GM12878 (cell line): ENCODE data around the gene GGACT. TPM values are rescaled to one million over a fixed set of nuclear protein-coding genes. Genes with fewer than 3 reads are reported as not detected.

Experiments
- BCL3 ChIP-seq: IDR thresholded peaks from 2 replicates; pipeline ENCODE4 v1.6.1; 2011; ENCODE audit warnings: borderline replicate concordance, low read depth, mild to moderate bottlenecking, moderate library complexity, low read length; ENCODE audit not compliant: insufficient read depth, poor library complexity, severe bottlenecking
- BMI1 ChIP-seq: fragments of 450-650 bp; IDR thresholded peaks from 2 replicates; pipeline ENCODE4 v1.6.1; 2016; ENCODE audit warnings: mild to moderate bottlenecking, moderate library complexity, borderline replicate concordance
- BRCA1 ChIP-seq: IDR thresholded peaks from 2 replicates; pipeline ENCODE4 v1.6.1; 2011; ENCODE audit warnings: low read depth, low read length, improper control_type of control experiment
- E2F4 ChIP-seq: IDR thresholded peaks from 2 replicates; pipeline ENCODE4 v1.6.1; 2012; ENCODE audit warnings: low read depth, low read length, improper control_type of control experiment
- E2F8 ChIP-seq: fragments of 450-650 bp; IDR thresholded peaks from 2 replicates; pipeline ENCODE4 v1.6.1; 2018; ENCODE audit warnings: mild to moderate bottlenecking, low read depth, moderate library complexity; ENCODE audit not compliant: partially characterized antibody
- EED ChIP-seq: sonication (generic); IDR thresholded peaks from 2 replicates; pipeline ENCODE4 v1.6.1; 2016; ENCODE audit warnings: antibody characterized with exemption, low read depth
- EGR1 ChIP-seq, 2 experiments: IDR thresholded peaks; 1 replicate in 1 of 2; 2 replicates in 1 of 2; pipeline ENCODE4 v1.6.1; 2011 to 2012; ENCODE audit warnings: low read depth in 2 of 2, low read length in 2 of 2, borderline replicate concordance in 1 of 2, mild to moderate bottlenecking in 1 of 2, moderate library complexity in 1 of 2
- HCFC1 ChIP-seq: fragments of 150-350 bp; IDR thresholded peaks from 2 replicates; pipeline ENCODE4 v1.6.1; 2014; ENCODE audit warnings: low read length
- MYC ChIP-seq: IDR thresholded peaks from 2 replicates; pipeline ENCODE4 v1.6.1; 2011; ENCODE audit warnings: mild to moderate bottlenecking, low read length, moderate library complexity, inconsistent platforms; ENCODE audit not compliant: insufficient read depth, insufficient replicate concordance, insufficient read length, severe bottlenecking
- NFYA ChIP-seq: IDR thresholded peaks from 2 replicates; pipeline ENCODE4 v1.6.1; 2011; ENCODE audit warnings: low read depth, mild to moderate bottlenecking, low read length, improper control_type of control experiment, borderline replicate concordance
- PKNOX1 ChIP-seq: fragments of 450-650 bp; IDR thresholded peaks from 2 replicates; pipeline ENCODE4 v1.6.1; 2016; ENCODE audit warnings: mild to moderate bottlenecking
- RAD21 ChIP-seq: IDR thresholded peaks from 2 replicates; pipeline ENCODE4 v1.6.1; 2011; ENCODE audit warnings: mild to moderate bottlenecking, low read depth, low read length, moderate library complexity; ENCODE audit not compliant: insufficient read depth
- RCOR1 ChIP-seq: conservative IDR thresholded peaks from 2 replicates; pipeline ENCODE4 v1.6.1; 2012; ENCODE audit warnings: low read depth, low read length, improper control_type of control experiment
- RELA ChIP-seq: fragments of 450-650 bp; IDR thresholded peaks from 2 replicates; pipeline ENCODE4 v1.8.0; 2014; ENCODE audit warnings: borderline replicate concordance; ENCODE audit not compliant: partially characterized antibody
- SKIL ChIP-seq: fragments of 450-650 bp; IDR thresholded peaks from 2 replicates; pipeline ENCODE4 v1.6.1; 2017; ENCODE audit warnings: mild to moderate bottlenecking, low read depth, inconsistent platforms; ENCODE audit not compliant: poor library complexity, severe bottlenecking
- SMC3 ChIP-seq: IDR thresholded peaks from 2 replicates; pipeline ENCODE4 v1.6.1; 2011; ENCODE audit warnings: low read length, improper control_type of control experiment, borderline replicate concordance
- TARDBP ChIP-seq: IDR thresholded peaks from 2 replicates; pipeline ENCODE4 v1.6.1; 2016; ENCODE audit warnings: borderline replicate concordance
- TCF12 ChIP-seq: IDR thresholded peaks from 2 replicates; pipeline ENCODE4 v1.6.1; 2011; ENCODE audit warnings: low read depth, mild to moderate bottlenecking, low read length
- ZNF274 ChIP-seq: IDR thresholded peaks from one replicate; pipeline ENCODE4 v1.8.0; 2011; ENCODE audit not compliant: insufficient read length, insufficient read depth
- ZNF384 ChIP-seq: IDR thresholded peaks from 2 replicates; pipeline ENCODE4 v1.6.1; 2012; ENCODE audit warnings: low read depth, mild to moderate bottlenecking, low read length, improper control_type of control experiment, borderline replicate concordance
- polyA plus RNA-seq, 11 experiments: library from polyadenylated mRNA; depleted of rRNA in 4 of 11; unstranded in 6 of 11; stranded (reverse) in 5 of 11; fragments of >200 nt; fragmentation: Nextera tagmentation in 4 of 11; fragmentation: Illumina TruSeq in 1 of 11; extraction: Ambion mirVana in 4 of 11; extraction: Trizol in 1 of 11; gene quantifications; 1 replicate in 1 of 11; 2 replicates in 10 of 11; pipeline versions ENCODE4 v1.2.1 to v1.2.3, GENCODE V29; 2011 to 2016; ENCODE audit warnings: inconsistent platforms in 2 of 11, missing spikeins in 2 of 11, low read depth in 1 of 11
- total RNA-seq, 4 experiments: library from RNA; depleted of rRNA in 3 of 4; stranded (reverse); fragments of >200 nt in 3 of 4; fragmentation: Illumina TruSeq in 1 of 4; extraction: Trizol in 1 of 4; gene quantifications; 2 replicates each; pipeline versions ENCODE4 v1.2.1 to v1.2.3, GENCODE V29; 2013 to 2021

The GGACT gene
- total and polyA plus RNA-seq, 10 of the 15 experiments (the other 5 are each of a cell fraction or from before 2014, with no cell fraction given): 0.61 to 8.8 (median 4.2) TPM

- TF ChIP-seq SKIL (no peak), TARDBP (no peak), MYC (no peak), BRCA1 (no peak), ZNF384 (peak; percentile 68; the same call in 1 of the 2 replicates), BCL3 (no peak), RELA (no peak), EED (no peak), PKNOX1 (peak; percentile 76), NFYA (no peak), BMI1 (no peak), E2F8 (no peak), EGR1 (IDR thresholded peaks at IDR 0.05; ENCODE audit: borderline replicate concordance in 1 of 2, low read depth in 2 of 2, low read length in 2 of 2) (no peak), SMC3 (peak; percentile 50; the same call in 1 of the 2 replicates), E2F4 (no peak), TCF12 (no peak), RCOR1 (no peak), ZNF274 (no peak), RAD21 (peak; percentile 48), HCFC1 (no peak)
Measured at GRCh38 chr13:100542826-100543156, 45.8 kb downstream of the GGACT start (continued).
